SK-N-SH (cell line): Measurements from ENCODE around the gene KRT26. TPM values are rescaled to one million over a fixed set of nuclear protein-coding genes. Genes with fewer than 3 reads are reported as not detected.

ENCODE experiments used
- CTCF ChIA-PET: fragments of 300-600, 350-600 bp; formaldehyde crosslinking; extraction: SDS; loops from one replicate; lab custom pipeline; 2021; lab: Yijun Ruan, JAX
- POLR2A ChIA-PET: fragments of 350-600 bp; sonication (Branson Sonifier 250); formaldehyde crosslinking; extraction: SDS; loops from one replicate; lab custom pipeline; 2020; ENCODE audit warnings: antibody characterized with exemption, inconsistent platforms; lab: Yijun Ruan, JAX
- DNase-seq: peaks from one replicate; pipeline ENCODE4 v3.0.0; 2012
- H2AFZ ChIP-seq: fragments of 200-600 bp; sonication (generic); 2 replicates; pipeline ENCODE4 v1.8.1; 2016; ENCODE audit warnings: antibody characterized with exemption, mild to moderate bottlenecking, low read depth
- H3F3A ChIP-seq: fragments of 200-600 bp; sonication (generic); replicated peaks from 2 replicates; pipeline ENCODE3; 2016; ENCODE audit warnings: antibody characterized with exemption, mild to moderate bottlenecking; ENCODE audit not compliant: insufficient read depth
- H3K27ac ChIP-seq, 2 experiments: fragments of 200-500 bp in 1 of 2; fragments of 200-600 bp in 1 of 2; sonication (Bioruptor generic) in 1 of 2; sonication (generic), shearing (Covaris generic) in 1 of 2; 2 replicates each; pipeline versions ENCODE4 v1.5.1 to v1.6.1; 2014 to 2016; ENCODE audit warnings: low read depth in 2 of 2, inconsistent platforms in 1 of 2, low read length in 1 of 2, mild to moderate bottlenecking in 1 of 2, mixed read lengths in 1 of 2
- H3K27me3 ChIP-seq: fragments of 200-600 bp; sonication (generic), shearing (Covaris generic); 2 replicates; pipeline ENCODE4 v1.6.1; 2016; ENCODE audit warnings: mixed run types; ENCODE audit not compliant: insufficient read depth
- H3K36me3 ChIP-seq, 2 experiments: fragments of 200-500 bp in 1 of 2; fragments of 200-600 bp in 1 of 2; sonication (Bioruptor generic) in 1 of 2; sonication (generic) in 1 of 2; replicated peaks in 1 of 2; 2 replicates each; pipeline versions ENCODE3 to v1.5.1; 2014 to 2016; ENCODE audit warnings: low read length in 1 of 2, mild to moderate bottlenecking in 1 of 2; ENCODE audit not compliant: insufficient read depth in 2 of 2, control insufficient read depth in 1 of 2
- H3K4me1 ChIP-seq, 2 experiments: fragments of 200-500 bp in 1 of 2; fragments of 200-600 bp in 1 of 2; sonication (Bioruptor generic) in 1 of 2; sonication (generic), shearing (Covaris generic) in 1 of 2; 2 replicates each; pipeline versions ENCODE4 v1.5.1 to v1.6.1; 2014 to 2016; ENCODE audit warnings: low read depth in 1 of 2, low read length in 1 of 2, mixed run types in 1 of 2; ENCODE audit not compliant: insufficient read depth in 2 of 2, control insufficient read depth in 1 of 2
- H3K4me2 ChIP-seq: fragments of 200-600 bp; sonication (generic), shearing (Covaris generic); 2 replicates; pipeline ENCODE4 v1.6.1; 2017; ENCODE audit warnings: mixed run types
- H3K4me3 ChIP-seq, 2 experiments: fragments of 200-500 bp in 1 of 2; fragments of 200-600 bp in 1 of 2; sonication (Bioruptor generic) in 1 of 2; sonication (generic), shearing (Covaris generic) in 1 of 2; 2 replicates each; pipeline versions ENCODE4 v1.5.1 to v1.8.1; 2014 to 2016; ENCODE audit warnings: low read depth in 2 of 2, inconsistent platforms in 1 of 2, low read length in 1 of 2, mild to moderate bottlenecking in 1 of 2, mixed read lengths in 1 of 2, moderate library complexity in 1 of 2
- H3K79me2 ChIP-seq: fragments of 200-600 bp; sonication (generic); 2 replicates; pipeline ENCODE4 v1.8.1; 2017; ENCODE audit warnings: mild to moderate bottlenecking; ENCODE audit not compliant: insufficient read depth
- H3K9ac ChIP-seq: fragments of 200-600 bp; sonication (generic); 2 replicates; pipeline ENCODE4 v1.6.1; 2017; ENCODE audit warnings: mixed run types
- H3K9me2 ChIP-seq: fragments of 200-600 bp; sonication (generic); 2 replicates; pipeline ENCODE4 v1.6.1; 2017; ENCODE audit warnings: mixed run types
- H3K9me3 ChIP-seq: fragments of 200-600 bp; sonication (generic); 2 replicates; pipeline ENCODE4 v1.6.1; 2017; ENCODE audit warnings: mixed run types, mild to moderate bottlenecking, moderate library complexity
- H4K20me1 ChIP-seq: fragments of 200-600 bp; sonication (generic); 2 replicates; pipeline ENCODE4 v1.6.1; 2017; ENCODE audit warnings: mild to moderate bottlenecking, mixed run types; ENCODE audit not compliant: insufficient read depth
- CTCF ChIP-seq: fragments of 200-600 bp; sonication (generic); IDR thresholded peaks from 2 replicates; pipeline ENCODE4 v1.6.1; 2017; ENCODE audit warnings: antibody characterized with exemption, mild to moderate bottlenecking, moderate library complexity
- ELF1 ChIP-seq: IDR thresholded peaks from 2 replicates; pipeline ENCODE4 v1.4.0; 2012
- EP300 ChIP-seq, 2 experiments: IDR thresholded peaks; 2 replicates each; pipeline versions ENCODE4 v1.4.0 to v1.6.1; 2012; ENCODE audit warnings: borderline replicate concordance in 1 of 2, low read depth in 1 of 2, low read length in 1 of 2
- GABPA ChIP-seq: IDR thresholded peaks from 2 replicates; pipeline ENCODE4 v1.4.0; 2012; ENCODE audit warnings: low read depth, mild to moderate bottlenecking
- JUND ChIP-seq: IDR thresholded peaks from 2 replicates; pipeline ENCODE4 v1.4.0; 2012
- POLR2AphosphoS5 ChIP-seq: IDR thresholded peaks from 2 replicates; pipeline ENCODE4 v1.6.1; 2012; ENCODE audit warnings: low read depth, low read length
- SIN3A ChIP-seq: IDR thresholded peaks from 2 replicates; pipeline ENCODE4 v1.6.1; 2012; ENCODE audit warnings: low read depth, mild to moderate bottlenecking, low read length, moderate library complexity, borderline replicate concordance
- TAF1 ChIP-seq: IDR thresholded peaks from 2 replicates; pipeline ENCODE4 v1.6.1; 2012; ENCODE audit warnings: low read depth, mild to moderate bottlenecking, low read length, moderate library complexity, borderline replicate concordance
- WGBS: methylation state at CpG from one replicate; pipeline ENCODE4 v1.1.6; 2017; ENCODE audit warnings: low lambda C conversion rate; 5-methylcytosine and 5-hydroxymethylcytosine counted together
- polyA plus RNA-seq, 3 experiments: library from polyadenylated mRNA; depleted of rRNA; stranded (reverse); fragments of >200 nt; gene quantifications; 2 replicates each; pipeline ENCODE4 v1.2.3, GENCODE V29; 2012

KRT26 gene
- polyA plus RNA-seq, 1 of the 3 experiments (the other 2 are of a cell fraction) = not detected

- TF ChIP-seq POLR2AphosphoS5 = 0 out of 2 replicates have a peak, but pooled peaks have one; percentile 2
- TF ChIP-seq CTCF = no peak
- TF ChIP-seq, all 33 proteins: peak for 1
- Histone ChIP-seq H2AFZ (peak overlapping the region; percentile 99), H3K9me3 (no peaks in the 10 kb centered on the region), H3F3A (peaks cover 35% of the 10 kb centered on the region), H3K9me2 (no peaks in the 10 kb centered on the region), H3K4me2 (peak overlapping the region; percentile 67), H3K36me3 (peaks cover 12 to 15% of the 10 kb centered on the region in 2 experiments), H3K27ac (peak overlapping the region in 1 of 2 experiments; percentile 81; a peak in 2 of 4 replicates), H3K4me1 (no peaks in the 10 kb centered on the region; a peak in 1 of 4 replicates), H3K79me2 (no peaks in the 10 kb centered on the region; the same call in none of the 2 replicates), H3K9ac (no peak overlapping the region), H3K27me3 (no peaks in the 10 kb centered on the region), H4K20me1 (no peaks in the 10 kb centered on the region), H3K4me3 (peak overlapping the region; percentile 67 to 81)
- 33% methylated on average over 9 of the region's 9 CpGs for WGBS
- CTCF ChIA-PET = interaction anchor here (1.3 to 1.8 kb wide), 3 partner anchors 10 to 843 kb away, joined by 3 to 8 read pairs (median 5); no protein-coding TSS in a partner anchor
- DNase-seq = peak; percentile 19
- POLR2A ChIA-PET = interaction anchor here (0.8 kb wide), 1 partner anchor 869 kb away, joined by 3 read pairs; the partner anchor contains the start of gene EIF1
Observed at GRCh38 chr17:40819528-40820125, 47.6 kb upstream of the KRT26 start.

- POLR2A ChIA-PET = interaction anchor here (0.6 to 1.2 kb wide), 4 partner anchors 126 to 870 kb away, joined by 3 to 4 read pairs (median 3); partner anchors contain the start of gene EIF1
- no peak for TF ChIP-seq SIN3A
- no peak for TF ChIP-seq JUND
- TF ChIP-seq TAF1 = peak; percentile 33; the same call in 1 of the 2 replicates
- TF ChIP-seq EP300 (IDR thresholded peaks at IDR 0.05; ENCODE audit: borderline replicate concordance in 1 of 2, low read depth in 1 of 2, low read length in 1 of 2) = peak in 1 of 2 experiments; percentile 84; a peak in 1 of 4 replicates
- TF ChIP-seq POLR2AphosphoS5 = 0 out of 2 replicates have a peak, but pooled peaks have one; percentile 31
- TF ChIP-seq GABPA = peak; percentile 89
- peak; percentile 60 for TF ChIP-seq ELF1
Observed at GRCh38 chr17:40818733-40819527, 46.9 kb upstream of the KRT26 start.

More at GRCh38 chr17:40818733-40819527, 46.9 kb upstream of the KRT26 start:
- Histone ChIP-seq H4K20me1 (no peaks in the 10 kb centered on the region), H3K36me3 (peaks cover 12 to 15% of the 10 kb centered on the region in 2 experiments), H3K9ac (peak overlapping the region; percentile 66), H3K4me1 (no peaks in the 10 kb centered on the region; a peak in 1 of 4 replicates), H3K79me2 (no peaks in the 10 kb centered on the region; the same call in none of the 2 replicates), H3K9me3 (no peaks in the 10 kb centered on the region), H3K27ac (peak overlapping the region; percentile 79 to 81), H3K4me3 (peak overlapping the region; percentile 67 to 81), H3K9me2 (no peaks in the 10 kb centered on the region), H3F3A (peaks cover 35% of the 10 kb centered on the region), H3K4me2 (peak overlapping the region; percentile 68), H2AFZ (peak overlapping the region; percentile 99), H3K27me3 (no peaks in the 10 kb centered on the region)
- CTCF ChIA-PET = interaction anchor here (0.7 to 2.0 kb wide), 8 partner anchors 9 to 844 kb away, joined by 3 to 9 read pairs (median 3); no protein-coding TSS in a partner anchor
- peak; percentile 86 for DNase-seq
- WGBS = 13% methylated on average over 12 of the region's 73 CpGs
